ENCODE results near the gene KIF6.

DNA sequence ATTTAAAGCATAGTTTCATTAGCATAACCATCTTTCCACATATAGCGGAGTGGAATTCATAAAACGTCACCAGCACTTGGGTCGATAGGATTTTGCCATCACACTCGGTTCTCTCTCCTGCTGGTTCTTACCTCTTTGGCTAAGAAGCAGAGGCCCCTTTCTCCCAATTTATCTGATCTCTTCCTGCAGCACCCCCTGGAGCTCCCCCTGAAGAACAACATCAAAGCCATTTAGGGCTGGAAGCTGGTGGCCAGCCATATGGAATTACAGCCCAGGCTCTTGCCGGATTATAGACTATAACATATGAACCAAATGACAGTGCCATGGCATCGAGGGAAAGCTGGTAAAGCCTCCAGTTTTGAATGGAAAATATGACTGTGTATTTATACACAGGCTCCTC lies 6.4 kb upstream of the KIF6 start:
- no peak for TF ChIP-seq YY1 (IDR thresholded peaks at IDR 0.05; ENCODE audit: low read depth, low read length)
- TF ChIP-seq, protein P1, sequence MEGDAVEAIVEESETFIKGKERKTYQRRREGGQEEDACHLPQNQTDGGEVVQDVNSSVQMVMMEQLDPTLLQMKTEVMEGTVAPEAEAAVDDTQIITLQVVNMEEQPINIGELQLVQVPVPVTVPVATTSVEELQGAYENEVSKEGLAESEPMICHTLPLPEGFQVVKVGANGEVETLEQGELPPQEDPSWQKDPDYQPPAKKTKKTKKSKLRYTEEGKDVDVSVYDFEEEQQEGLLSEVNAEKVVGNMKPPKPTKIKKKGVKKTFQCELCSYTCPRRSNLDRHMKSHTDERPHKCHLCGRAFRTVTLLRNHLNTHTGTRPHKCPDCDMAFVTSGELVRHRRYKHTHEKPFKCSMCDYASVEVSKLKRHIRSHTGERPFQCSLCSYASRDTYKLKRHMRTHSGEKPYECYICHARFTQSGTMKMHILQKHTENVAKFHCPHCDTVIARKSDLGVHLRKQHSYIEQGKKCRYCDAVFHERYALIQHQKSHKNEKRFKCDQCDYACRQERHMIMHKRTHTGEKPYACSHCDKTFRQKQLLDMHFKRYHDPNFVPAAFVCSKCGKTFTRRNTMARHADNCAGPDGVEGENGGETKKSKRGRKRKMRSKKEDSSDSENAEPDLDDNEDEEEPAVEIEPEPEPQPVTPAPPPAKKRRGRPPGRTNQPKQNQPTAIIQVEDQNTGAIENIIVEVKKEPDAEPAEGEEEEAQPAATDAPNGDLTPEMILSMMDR (IDR thresholded peaks at IDR 0.05; ENCODE audit: control extremely low read depth in 1 of 3, insufficient read depth in 1 of 3, low read depth in 1 of 3, low read length in 3 of 3) = peak; percentile 22 to 35 (median 32); a peak in 3 of 4 replicates
- no peak for TF ChIP-seq ZNF274 (IDR thresholded peaks at IDR 0.05; ENCODE audit: borderline replicate concordance, extremely low read depth, low read length)
- TF ChIP-seq JUND (IDR thresholded peaks at IDR 0.05; ENCODE audit: low read length) = no peak
- no peak for TF ChIP-seq KDM5A (IDR thresholded peaks at IDR 0.05; ENCODE audit: low read length)
- no peak for TF ChIP-seq EGR1 (IDR thresholded peaks at IDR 0.05; ENCODE audit: borderline replicate concordance, low read depth, low read length)
- TF ChIP-seq POLR2AphosphoS5 (IDR thresholded peaks at IDR 0.05; ENCODE audit: low read depth, low read length) = no peak
- TF ChIP-seq BRCA1 (IDR thresholded peaks at IDR 0.05; ENCODE audit: low read depth, low read length) = no peak

Data from H1 (cell line).